Measurements from ENCODE around the gene KRT6A. TPM values are rescaled to one million over a fixed set of nuclear protein-coding genes. Genes with fewer than 3 reads are reported as not detected.
A peak's percentile ranks its signal among the peaks of the same experiment; 100 is the strongest.
"Not testable (repeated sequence)": the region's sequence is repeated elsewhere in the genome, so short reads cannot be mapped to it uniquely, and the experiment has no call there.

KRT6A gene
- total and polyA plus RNA-seq, 9 donors, result 0.05 to 26.4 (median 0.63) TPM; not detected in 5

DNA sequence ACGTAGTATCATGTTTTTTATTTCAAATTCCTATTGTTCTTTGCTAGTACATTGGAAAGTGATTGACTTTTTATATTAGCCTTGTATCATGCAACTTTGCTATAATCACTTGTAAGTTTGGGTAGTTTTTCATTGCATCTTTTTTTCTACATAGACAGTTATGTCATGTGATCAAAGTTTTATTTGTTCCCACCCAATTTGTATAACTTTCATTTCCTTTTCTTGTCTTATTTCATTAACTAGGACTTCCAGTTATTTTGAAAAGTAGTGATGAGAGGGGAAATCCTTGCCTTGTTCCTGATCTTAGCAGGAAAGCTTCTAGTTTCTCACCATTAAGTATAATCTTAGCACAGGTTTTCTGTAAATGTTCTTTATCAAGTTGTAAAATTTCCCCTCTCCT is 9.8 kb upstream of the KRT6A start:
- Histone ChIP-seq H3K4me3 (ENCODE audit: low read length) (no peak overlapping the region), H3K4me1 (ENCODE audit: control insufficient read depth, insufficient read depth, low read length) (no peaks in the 10 kb centered on the region), H3K9me3 (replicated peaks; ENCODE audit: control insufficient read depth, low read depth, low read length) (no peaks in the 10 kb centered on the region), H3K27me3 (ENCODE audit: control insufficient read depth, insufficient read depth, low read length) (no peaks in the 10 kb centered on the region), H3K36me3 (ENCODE audit: control insufficient read depth, insufficient read depth, low read length) (no peaks in the 10 kb centered on the region), H3K27ac (ENCODE audit: low read length) (no peak overlapping the region)
- WGBS (ENCODE audit: insufficient coverage), result no CpG with 5 or more reads among the region's 1 CpG
- DNase-seq, result no peak

DNA sequence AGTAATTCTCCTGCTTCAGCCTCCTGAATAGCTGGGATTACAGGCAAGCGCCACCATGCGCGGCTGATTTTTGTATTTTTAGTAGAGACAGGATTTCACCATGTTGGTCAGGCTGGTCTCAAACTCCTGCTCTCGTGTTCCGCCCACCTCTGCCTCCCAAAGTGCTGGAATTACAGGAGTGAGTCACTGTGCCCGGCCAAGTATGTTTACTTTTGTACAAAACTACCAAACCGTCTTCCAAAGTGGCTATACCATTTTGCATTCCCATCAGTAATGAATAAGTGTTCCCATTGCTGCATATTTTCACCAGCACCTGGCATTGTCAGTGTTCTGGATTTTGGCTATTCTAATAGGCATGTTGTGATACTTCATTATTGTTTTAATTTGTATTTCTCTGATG is 8.4 kb upstream of the KRT6A start:
- H3K27ac ChIP-seq (ENCODE audit: low read length), result no peak overlapping the region
- H3K4me1 ChIP-seq (ENCODE audit: control insufficient read depth, insufficient read depth, low read length), result peaks cover 2% of the 10 kb centered on the region
- WGBS (ENCODE audit: insufficient coverage), result 72% methylated on average over 5 of the region's 7 CpGs
- H3K9me3 ChIP-seq (replicated peaks; ENCODE audit: control insufficient read depth, low read depth, low read length), result no peaks in the 10 kb centered on the region
- no peak for DNase-seq
- no peaks in the 10 kb centered on the region for H3K27me3 ChIP-seq (ENCODE audit: control insufficient read depth, insufficient read depth, low read length)
- no peak overlapping the region for H3K4me3 ChIP-seq (ENCODE audit: low read length)
- no peaks in the 10 kb centered on the region for H3K36me3 ChIP-seq (ENCODE audit: control insufficient read depth, insufficient read depth, low read length)

DNA sequence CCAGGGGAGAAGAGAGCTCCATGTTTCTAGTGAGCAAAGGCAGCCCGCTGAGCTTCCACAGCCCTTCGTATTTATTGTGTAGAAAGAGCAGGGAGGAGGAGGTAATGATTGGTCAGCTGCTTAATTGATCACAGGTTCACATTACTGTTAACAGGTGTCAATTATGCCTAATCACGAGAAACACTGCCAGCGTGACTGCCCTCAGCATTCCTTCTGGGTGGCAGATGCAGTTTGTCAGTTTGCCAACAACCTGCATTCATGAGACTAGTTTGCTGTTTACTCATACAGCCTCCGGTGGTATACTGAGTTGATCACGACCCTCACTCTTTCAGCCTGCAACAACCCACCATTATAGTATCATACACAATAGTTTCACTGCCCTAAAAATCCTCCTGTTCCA is 7.5 kb upstream of the KRT6A start:
- not testable (repeated sequence) for H3K4me3 ChIP-seq (ENCODE audit: low read length); DNase-seq; H3K27ac ChIP-seq (ENCODE audit: low read length); H3K27me3 ChIP-seq (ENCODE audit: control insufficient read depth, insufficient read depth, low read length); H3K36me3 ChIP-seq (ENCODE audit: control insufficient read depth, insufficient read depth, low read length); H3K9me3 ChIP-seq (replicated peaks; ENCODE audit: control insufficient read depth, low read depth, low read length); H3K4me1 ChIP-seq (ENCODE audit: control insufficient read depth, insufficient read depth, low read length)
- WGBS (ENCODE audit: insufficient coverage), result 75% methylated on average over 4 of the region's 6 CpGs

DNA sequence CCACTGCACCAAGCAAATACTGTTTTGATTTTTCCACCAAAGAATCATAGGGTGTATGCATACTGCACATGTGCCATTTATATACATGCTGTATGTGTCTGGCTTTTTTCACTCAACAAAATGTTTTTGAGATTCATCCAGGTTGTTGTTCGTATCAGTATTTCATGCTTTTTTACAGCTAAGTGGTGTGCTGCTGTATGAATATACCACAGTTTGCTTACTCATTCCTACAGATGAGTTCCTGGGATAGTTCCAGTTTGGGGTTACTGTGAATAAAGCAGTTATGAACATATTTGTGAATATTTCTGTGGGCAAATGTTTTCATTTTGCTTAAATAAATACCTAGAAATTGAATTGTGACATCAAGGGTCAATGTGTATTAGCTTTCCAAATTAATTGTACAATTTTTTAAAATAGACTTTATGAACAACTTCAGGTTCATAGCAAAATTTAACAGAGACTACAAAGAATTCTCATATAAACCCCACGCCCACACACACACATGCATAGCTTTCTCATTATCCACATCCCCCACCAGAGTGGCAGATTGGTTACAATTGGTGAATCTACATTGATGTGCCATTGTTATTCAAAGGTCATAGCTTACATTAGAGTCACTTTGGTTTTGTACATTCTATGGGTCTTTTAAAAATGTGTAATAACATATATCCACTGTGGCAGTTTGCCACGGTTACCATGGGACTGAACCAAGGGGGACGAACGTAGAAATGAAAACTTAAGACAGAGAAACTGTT is 6.9 kb upstream of the KRT6A start:
- Histone ChIP-seq H3K9me3 (replicated peaks; ENCODE audit: control insufficient read depth, low read depth, low read length) (no peaks in the 10 kb centered on the region), H3K4me3 (ENCODE audit: low read length) (no peak overlapping the region), H3K27me3 (ENCODE audit: control insufficient read depth, insufficient read depth, low read length) (no peaks in the 10 kb centered on the region), H3K4me1 (ENCODE audit: control insufficient read depth, insufficient read depth, low read length) (peaks cover 9% of the 10 kb centered on the region), H3K27ac (ENCODE audit: low read length) (no peak overlapping the region), H3K36me3 (ENCODE audit: control insufficient read depth, insufficient read depth, low read length) (no peaks in the 10 kb centered on the region)
- no peak for DNase-seq
- WGBS (ENCODE audit: insufficient coverage), result 78% methylated on average over 3 of the region's 5 CpGs

DNA sequence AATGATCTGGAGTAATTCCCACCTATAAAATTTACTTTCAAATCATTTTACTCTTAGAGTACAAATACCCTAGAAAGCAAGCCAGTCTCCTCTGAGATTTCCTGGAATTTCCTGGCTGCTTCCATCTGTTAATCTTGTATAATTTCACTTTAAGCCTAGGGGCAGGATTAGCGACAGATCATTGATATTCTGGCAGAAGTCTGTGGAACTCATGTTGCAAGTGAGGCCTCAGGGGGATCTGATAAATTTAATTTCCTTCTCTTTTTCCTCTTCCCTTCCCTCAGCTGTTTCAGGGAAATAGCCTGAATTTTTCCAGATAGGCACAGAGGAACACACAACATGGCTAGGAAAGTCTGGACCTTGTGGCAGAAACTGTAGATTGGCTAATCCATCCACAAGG is 5.9 kb upstream of the KRT6A start:
- H3K36me3 ChIP-seq (ENCODE audit: control insufficient read depth, insufficient read depth, low read length), result no peaks in the 10 kb centered on the region
- H3K27me3 ChIP-seq (ENCODE audit: control insufficient read depth, insufficient read depth, low read length), result no peaks in the 10 kb centered on the region
- H3K9me3 ChIP-seq (replicated peaks; ENCODE audit: control insufficient read depth, low read depth, low read length), result no peaks in the 10 kb centered on the region
- WGBS (ENCODE audit: insufficient coverage), result no CpG with 5 or more reads among the region's 1 CpG
- no peak overlapping the region for H3K4me3 ChIP-seq (ENCODE audit: low read length)
- peak; percentile 19 for DNase-seq
- peaks cover 9% of the 10 kb centered on the region for H3K4me1 ChIP-seq (ENCODE audit: control insufficient read depth, insufficient read depth, low read length)
- H3K27ac ChIP-seq (ENCODE audit: low read length), result no peak overlapping the region

DNA sequence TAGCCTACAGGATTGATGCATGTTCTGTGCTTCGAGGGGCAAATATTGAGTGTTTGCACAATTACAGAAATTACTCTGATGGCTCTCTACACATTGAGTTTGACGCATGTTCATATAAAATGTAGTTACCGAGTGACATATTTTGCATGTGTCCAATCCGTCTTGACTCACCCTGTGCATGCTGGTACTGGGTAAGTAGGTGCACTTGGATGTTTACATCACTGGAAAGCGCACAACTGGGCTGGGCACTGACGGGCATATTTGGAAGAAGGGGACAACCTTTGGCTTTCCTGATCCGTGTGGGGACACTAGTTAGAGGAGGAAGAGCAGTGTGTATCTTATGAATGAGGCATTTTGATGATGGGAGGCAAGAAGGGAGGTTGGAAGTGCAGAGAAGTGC is 4.9 kb upstream of the KRT6A start:
- Histone ChIP-seq H3K9me3 (replicated peaks; ENCODE audit: control insufficient read depth, low read depth, low read length) (no peaks in the 10 kb centered on the region), H3K36me3 (ENCODE audit: control insufficient read depth, insufficient read depth, low read length) (no peaks in the 10 kb centered on the region), H3K27me3 (ENCODE audit: control insufficient read depth, insufficient read depth, low read length) (peaks cover 4% of the 10 kb centered on the region), H3K4me3 (ENCODE audit: low read length) (no peak overlapping the region), H3K4me1 (ENCODE audit: control insufficient read depth, insufficient read depth, low read length) (peaks cover 9% of the 10 kb centered on the region), H3K27ac (ENCODE audit: low read length) (no peak overlapping the region)
- WGBS (ENCODE audit: insufficient coverage), result 96% methylated on average over 7 of the region's 7 CpGs
- no peak for DNase-seq

DNA sequence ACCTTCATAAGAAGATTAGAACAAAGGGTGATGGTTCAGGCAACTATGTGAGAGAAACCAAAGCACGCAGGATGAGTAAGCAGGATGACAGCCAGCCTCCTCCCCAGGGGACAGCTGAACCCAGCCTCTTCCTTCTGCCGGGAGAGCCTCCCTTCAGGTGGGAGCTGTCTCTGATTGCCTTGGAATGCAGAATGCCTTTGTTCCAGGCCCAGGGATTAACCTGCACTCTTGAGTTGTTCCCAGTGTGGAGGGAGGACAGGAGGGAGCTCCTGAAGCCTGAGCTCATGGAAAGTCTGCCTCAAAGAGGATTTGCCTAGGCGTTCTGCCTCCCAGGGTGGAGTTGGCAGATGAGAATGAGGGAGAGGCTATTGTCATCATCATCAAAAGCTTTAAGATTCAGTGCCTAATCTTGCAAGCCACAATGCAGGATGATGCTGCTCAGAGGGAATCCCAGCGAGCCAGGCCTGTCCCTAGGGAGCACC is 3.6 kb upstream of the KRT6A start:
- H3K9me3 ChIP-seq (replicated peaks; ENCODE audit: control insufficient read depth, low read depth, low read length), result no peaks in the 10 kb centered on the region
- DNase-seq, result no peak
- H3K27ac ChIP-seq (ENCODE audit: low read length), result no peak overlapping the region
- H3K4me3 ChIP-seq (ENCODE audit: low read length), result no peak overlapping the region
- H3K4me1 ChIP-seq (ENCODE audit: control insufficient read depth, insufficient read depth, low read length), result peaks cover 9% of the 10 kb centered on the region
- peaks cover 4% of the 10 kb centered on the region for H3K27me3 ChIP-seq (ENCODE audit: control insufficient read depth, insufficient read depth, low read length)
- no peaks in the 10 kb centered on the region for H3K36me3 ChIP-seq (ENCODE audit: control insufficient read depth, insufficient read depth, low read length)
- WGBS (ENCODE audit: insufficient coverage), result no CpG with 5 or more reads among the region's 4 CpGs

DNA sequence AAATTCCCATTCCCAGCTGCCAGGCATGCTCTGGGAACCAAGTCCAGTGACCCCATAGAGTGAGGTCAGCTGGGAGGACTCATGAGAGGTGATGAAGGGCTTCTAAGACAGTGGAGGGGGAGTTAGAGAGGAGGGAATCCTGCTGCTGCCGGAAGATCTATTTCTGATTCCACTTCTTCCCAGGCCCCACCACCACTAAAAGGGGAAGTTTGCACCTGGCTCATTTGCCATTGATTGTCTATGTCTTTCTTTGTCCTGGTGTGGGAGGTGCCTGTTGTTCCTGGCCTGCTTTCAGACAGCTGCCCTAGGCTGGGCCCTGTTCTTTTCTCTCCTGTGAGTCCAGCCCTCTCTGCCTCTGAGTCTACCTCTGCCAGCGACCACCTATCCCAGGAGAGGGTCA is 3.0 kb upstream of the KRT6A start:
- no peaks in the 10 kb centered on the region for H3K36me3 ChIP-seq (ENCODE audit: control insufficient read depth, insufficient read depth, low read length)
- no peak overlapping the region for H3K4me3 ChIP-seq (ENCODE audit: low read length)
- H3K9me3 ChIP-seq (replicated peaks; ENCODE audit: control insufficient read depth, low read depth, low read length), result no peaks in the 10 kb centered on the region
- H3K27me3 ChIP-seq (ENCODE audit: control insufficient read depth, insufficient read depth, low read length), result peaks cover 7% of the 10 kb centered on the region
- H3K4me1 ChIP-seq (ENCODE audit: control insufficient read depth, insufficient read depth, low read length), result peaks cover 9% of the 10 kb centered on the region
- 29% methylated on average over 1 of the region's 2 CpGs for WGBS (ENCODE audit: insufficient coverage)
- no peak overlapping the region for H3K27ac ChIP-seq (ENCODE audit: low read length)
- DNase-seq, result no peak

DNA sequence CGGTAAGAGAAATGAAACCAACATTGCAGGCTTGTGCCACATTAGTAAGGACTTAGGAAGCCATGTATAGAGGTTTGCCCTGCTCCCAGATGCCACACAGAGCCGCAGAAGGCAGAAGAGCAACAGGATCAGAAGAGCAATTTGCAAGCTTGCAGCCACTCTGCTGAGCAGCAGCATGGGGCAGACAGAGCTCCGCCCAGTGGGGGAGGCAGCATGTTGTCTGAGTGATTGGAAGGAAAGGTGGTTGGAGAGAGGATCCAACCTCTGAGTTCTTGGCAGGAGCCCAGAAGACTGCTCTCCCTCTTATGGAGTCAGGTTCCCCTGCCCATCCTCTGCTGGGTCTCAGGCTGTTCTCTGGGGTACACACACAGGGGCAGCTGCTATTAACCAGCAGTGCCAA is 2.3 kb upstream of the KRT6A start:
- H3K4me1 ChIP-seq (ENCODE audit: control insufficient read depth, insufficient read depth, low read length), result peaks cover 9% of the 10 kb centered on the region
- no peaks in the 10 kb centered on the region for H3K36me3 ChIP-seq (ENCODE audit: control insufficient read depth, insufficient read depth, low read length)
- H3K9me3 ChIP-seq (replicated peaks; ENCODE audit: control insufficient read depth, low read depth, low read length), result no peaks in the 10 kb centered on the region
- no peak overlapping the region for H3K27ac ChIP-seq (ENCODE audit: low read length)
- H3K27me3 ChIP-seq (ENCODE audit: control insufficient read depth, insufficient read depth, low read length), result peaks cover 7% of the 10 kb centered on the region
- 31% methylated on average over 3 of the region's 3 CpGs for WGBS (ENCODE audit: insufficient coverage)
- peak; percentile 31 for DNase-seq
- no peak overlapping the region for H3K4me3 ChIP-seq (ENCODE audit: low read length)

DNA sequence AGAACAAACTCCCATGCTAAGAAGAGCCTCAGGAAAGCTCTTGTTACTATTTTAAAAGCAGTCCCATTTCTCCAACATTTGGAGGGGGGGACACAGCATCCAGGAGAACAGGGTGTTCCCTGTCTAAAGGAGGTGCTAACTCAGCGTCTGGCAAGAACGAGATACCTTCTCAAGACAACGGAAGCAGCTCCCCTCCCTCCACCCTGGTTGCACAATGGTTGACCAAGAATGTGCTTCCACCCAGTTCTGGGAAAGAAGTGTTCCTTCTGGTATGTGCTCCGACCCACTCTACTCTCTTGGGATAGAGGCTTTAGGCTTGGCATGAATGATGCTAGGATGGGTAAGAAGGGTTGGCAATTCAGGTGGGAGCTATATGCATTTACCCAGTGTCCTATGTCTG is 1.5 kb upstream of the KRT6A start:
- no peak for DNase-seq
- Histone ChIP-seq H3K27ac (ENCODE audit: low read length) (no peak overlapping the region), H3K36me3 (ENCODE audit: control insufficient read depth, insufficient read depth, low read length) (no peaks in the 10 kb centered on the region), H3K9me3 (replicated peaks; ENCODE audit: control insufficient read depth, low read depth, low read length) (no peaks in the 10 kb centered on the region), H3K27me3 (ENCODE audit: control insufficient read depth, insufficient read depth, low read length) (peaks cover 7% of the 10 kb centered on the region), H3K4me3 (ENCODE audit: low read length) (no peak overlapping the region), H3K4me1 (ENCODE audit: control insufficient read depth, insufficient read depth, low read length) (peaks cover 9% of the 10 kb centered on the region)
- 40% methylated on average over 1 of the region's 4 CpGs for WGBS (ENCODE audit: insufficient coverage)

DNA sequence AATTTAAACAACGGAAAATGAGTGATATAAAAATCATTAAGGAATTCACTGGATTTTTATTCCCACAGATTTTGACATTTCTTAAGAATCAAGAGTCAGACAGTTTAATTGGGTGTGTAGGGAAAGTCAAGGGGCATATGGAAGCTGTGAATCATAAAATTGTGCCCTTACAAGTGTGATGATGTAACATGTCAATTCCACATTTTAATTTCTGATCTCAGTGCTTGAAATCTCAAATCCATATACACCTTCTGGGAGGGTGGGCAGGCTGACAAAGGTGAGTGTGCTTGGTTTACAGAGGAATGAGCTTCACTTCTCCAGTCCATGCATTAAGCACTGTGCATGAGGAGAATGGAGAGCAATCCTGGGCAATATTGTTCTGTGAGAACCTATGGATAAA is 1.0 kb upstream of the KRT6A start:
- no peaks in the 10 kb centered on the region for H3K9me3 ChIP-seq (replicated peaks; ENCODE audit: control insufficient read depth, low read depth, low read length)
- peaks cover 7% of the 10 kb centered on the region for H3K27me3 ChIP-seq (ENCODE audit: control insufficient read depth, insufficient read depth, low read length)
- no peak for DNase-seq
- no peak overlapping the region for H3K27ac ChIP-seq (ENCODE audit: low read length)
- WGBS (ENCODE audit: insufficient coverage), result no CpG with 5 or more reads among the region's 1 CpG
- no peaks in the 10 kb centered on the region for H3K36me3 ChIP-seq (ENCODE audit: control insufficient read depth, insufficient read depth, low read length)
- H3K4me1 ChIP-seq (ENCODE audit: control insufficient read depth, insufficient read depth, low read length), result peaks cover 9% of the 10 kb centered on the region
- H3K4me3 ChIP-seq (ENCODE audit: low read length), result no peak overlapping the region

All from muscle of leg (tissue), 11 donors.